HT1080 (cell line): Measurements from ENCODE around the gene TXNRD2. TPM values are rescaled to one million over a fixed set of nuclear protein-coding genes. Genes with fewer than 3 reads are reported as not detected.
"Not testable (repeated sequence)": the region's sequence is repeated elsewhere in the genome, so short reads cannot be mapped to it uniquely, and the experiment has no call there.

ENCODE experiments used
- DNase-seq: peaks from one replicate; pipeline ENCODE4 v3.0.0-alpha.2; 2015; ENCODE audit warnings: low read depth
- total RNA-seq: library from RNA; depleted of rRNA; stranded (reverse); fragments of >200 nt; shearing (Covaris generic); gene quantifications from 2 replicates; pipeline ENCODE4 v1.2.3, GENCODE V29; 2014

Gene TXNRD2
- total RNA-seq, 1 experiment from 2014 or later, result 94.5 TPM

- DNase-seq, result not testable (repeated sequence)
These were observed 15.6 kb downstream of the TXNRD2 start for GRCh38 chr22:19926028-19926427.

DNA sequence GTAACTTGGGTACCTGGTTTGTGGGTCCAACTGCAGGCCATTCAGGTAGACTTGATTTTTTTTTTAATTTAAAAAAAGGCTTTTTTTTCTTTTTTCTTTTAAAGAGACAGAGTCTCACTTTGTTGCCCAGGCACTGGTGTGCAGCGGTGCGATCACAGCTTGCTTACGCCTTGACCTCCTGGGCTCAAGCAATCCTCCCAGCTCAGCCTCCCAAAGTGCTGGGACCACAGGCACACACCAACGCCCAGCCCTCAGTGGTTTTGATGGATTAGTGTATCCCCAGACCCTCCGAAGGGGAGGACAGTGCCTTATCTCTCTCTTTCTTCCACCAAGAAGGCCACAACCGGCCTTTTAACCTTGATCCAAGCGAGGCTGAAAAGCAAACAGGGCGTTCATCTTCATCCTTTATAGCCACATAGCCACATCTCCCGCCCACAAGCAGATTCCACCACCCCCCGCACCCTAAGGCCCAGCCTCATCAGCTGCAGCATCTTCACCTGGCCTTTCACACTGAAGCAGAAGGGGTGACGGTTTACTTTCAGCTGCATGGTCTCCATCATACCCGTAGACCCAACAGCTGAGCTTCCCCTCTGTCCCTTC, 17.6 kb downstream of the TXNRD2 start:
- DNase-seq, result no peak

- no peak for DNase-seq
These were observed 20.0 kb downstream of the TXNRD2 start for GRCh38 chr22:19921544-19922081.

- no peak for DNase-seq
These were observed 21.8 kb downstream of the TXNRD2 start for GRCh38 chr22:19919701-19920363.

GRCh38 chr22:19918332-19919106, 23.1 kb downstream of the TXNRD2 start:
- DNase-seq, result no peak

GRCh38 chr22:19917389-19918138, 24.1 kb downstream of the TXNRD2 start:
- DNase-seq, result no peak

GRCh38 chr22:19916941-19917340, 24.7 kb downstream of the TXNRD2 start:
- DNase-seq, result no peak

DNA sequence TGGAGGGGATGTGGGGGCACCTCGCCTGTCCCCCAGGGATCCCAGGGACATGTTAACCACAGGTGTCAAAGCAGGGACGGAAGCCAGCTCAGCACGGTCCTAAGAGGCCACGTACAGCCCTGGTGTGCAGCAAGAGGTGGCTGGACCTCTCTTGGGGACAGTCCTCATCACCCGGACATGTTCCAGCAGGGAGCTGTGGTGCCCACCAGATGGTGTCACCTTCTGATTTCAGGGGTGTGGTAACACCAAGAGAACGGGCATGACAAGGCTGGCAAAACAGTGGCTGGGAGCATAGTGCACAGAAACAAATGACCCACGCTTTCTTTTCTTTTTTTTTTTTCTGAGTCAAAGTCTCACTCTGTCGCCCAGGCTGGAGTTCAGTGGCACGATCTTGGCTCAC, 25.6 kb downstream of the TXNRD2 start:
- DNase-seq, result no peak

GRCh38 chr22:19915287-19915954, 26.2 kb downstream of the TXNRD2 start:
- DNase-seq, result no peak

- no peak for DNase-seq
These were observed 27.2 kb downstream of the TXNRD2 start for GRCh38 chr22:19914201-19914943.

DNA sequence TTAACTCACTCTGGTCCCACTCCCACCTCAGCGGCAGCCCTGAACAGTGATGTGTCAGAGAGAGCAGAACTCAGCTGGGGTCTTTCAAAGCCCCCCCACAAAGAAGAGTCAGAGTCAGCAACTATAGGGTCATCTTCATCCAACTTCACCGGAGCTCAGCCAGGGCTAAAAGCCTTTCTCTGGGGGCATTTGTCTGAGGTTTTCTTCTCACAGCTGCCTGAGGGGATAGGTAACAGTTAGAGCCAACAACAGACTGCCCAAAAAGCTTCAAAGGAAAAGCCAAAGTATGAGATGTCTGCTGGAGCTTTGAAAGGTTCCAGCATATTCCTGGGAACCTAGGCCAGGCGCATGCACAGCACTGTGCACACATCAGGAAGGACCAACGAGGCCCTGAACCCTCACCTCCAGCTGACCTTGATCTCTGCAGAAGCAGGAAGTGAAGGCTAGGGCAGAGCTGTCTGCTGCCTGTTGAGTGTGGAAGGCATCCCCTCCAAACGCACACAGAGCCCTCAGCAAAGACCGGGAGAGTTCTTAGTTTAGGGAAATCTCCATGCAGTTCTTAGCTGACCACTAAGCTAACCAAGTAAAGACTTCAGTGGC, 28.2 kb downstream of the TXNRD2 start:
- no peak for DNase-seq

DNA sequence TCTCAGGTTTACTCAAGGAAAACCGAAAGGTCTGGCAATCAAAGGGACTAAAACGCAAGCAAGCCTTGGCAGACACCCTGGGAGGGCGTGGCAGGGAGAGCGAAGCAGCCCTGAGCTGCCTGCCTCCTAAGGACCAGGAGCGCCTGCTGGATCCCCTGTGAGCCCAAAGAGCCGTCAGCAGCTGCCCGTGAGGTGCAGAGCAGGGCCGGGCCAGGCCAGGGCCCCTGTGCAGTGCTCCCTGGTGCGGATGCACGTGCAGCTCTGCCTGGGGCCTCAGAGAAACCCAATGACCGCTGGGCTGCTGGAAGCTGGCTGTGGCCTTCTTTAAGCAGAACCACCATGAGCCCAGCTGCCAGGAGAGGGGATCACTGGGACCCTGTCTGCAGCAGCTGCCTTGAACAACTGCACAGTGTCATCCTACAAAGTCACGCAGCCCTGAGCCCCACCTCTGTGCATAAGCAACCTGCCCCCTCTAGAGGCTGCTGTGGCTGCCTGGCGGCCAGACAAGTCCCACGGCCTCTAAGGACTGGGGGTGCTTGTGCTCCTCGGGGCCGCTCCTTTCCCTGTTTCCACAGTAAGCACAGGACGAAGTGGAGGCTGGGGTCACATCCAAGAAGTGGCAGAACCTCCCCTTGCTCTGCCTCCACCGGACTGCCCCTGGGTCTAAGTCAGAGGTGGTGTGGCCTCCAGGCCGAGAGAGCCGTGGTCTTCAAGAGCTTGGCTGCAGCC, 29.2 kb downstream of the TXNRD2 start:
- DNase-seq, result no peak

- no peak for DNase-seq
These were observed 29.9 kb downstream of the TXNRD2 start for GRCh38 chr22:19911540-19912270.

DNA sequence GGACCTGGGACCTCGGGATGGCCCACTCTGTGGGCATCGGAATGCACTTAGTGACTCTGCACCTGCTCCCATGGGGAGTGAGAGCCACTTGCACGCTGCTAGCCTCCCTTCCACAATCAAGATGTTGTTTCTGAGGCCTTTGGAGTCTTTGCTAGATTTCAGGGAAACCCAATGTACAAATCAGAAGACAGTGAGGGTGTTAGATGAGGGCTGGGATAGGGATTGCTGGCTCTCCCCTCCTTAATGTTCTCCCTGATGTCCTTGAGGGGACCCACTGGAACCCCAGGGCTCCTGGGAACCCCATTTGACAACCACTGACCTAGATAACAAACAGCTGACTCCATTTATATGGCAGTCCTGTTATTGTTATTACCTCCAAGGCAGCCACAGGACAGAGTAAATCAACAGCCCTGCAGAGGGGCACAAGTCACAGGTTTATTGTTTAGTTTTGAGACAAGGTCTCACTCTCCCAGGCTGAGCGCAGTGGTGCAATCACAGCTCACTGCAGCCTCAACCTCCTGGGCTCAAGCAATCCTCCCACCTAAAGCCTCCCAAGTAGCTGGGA, 31.4 kb downstream of the TXNRD2 start:
- no peak for DNase-seq

DNA sequence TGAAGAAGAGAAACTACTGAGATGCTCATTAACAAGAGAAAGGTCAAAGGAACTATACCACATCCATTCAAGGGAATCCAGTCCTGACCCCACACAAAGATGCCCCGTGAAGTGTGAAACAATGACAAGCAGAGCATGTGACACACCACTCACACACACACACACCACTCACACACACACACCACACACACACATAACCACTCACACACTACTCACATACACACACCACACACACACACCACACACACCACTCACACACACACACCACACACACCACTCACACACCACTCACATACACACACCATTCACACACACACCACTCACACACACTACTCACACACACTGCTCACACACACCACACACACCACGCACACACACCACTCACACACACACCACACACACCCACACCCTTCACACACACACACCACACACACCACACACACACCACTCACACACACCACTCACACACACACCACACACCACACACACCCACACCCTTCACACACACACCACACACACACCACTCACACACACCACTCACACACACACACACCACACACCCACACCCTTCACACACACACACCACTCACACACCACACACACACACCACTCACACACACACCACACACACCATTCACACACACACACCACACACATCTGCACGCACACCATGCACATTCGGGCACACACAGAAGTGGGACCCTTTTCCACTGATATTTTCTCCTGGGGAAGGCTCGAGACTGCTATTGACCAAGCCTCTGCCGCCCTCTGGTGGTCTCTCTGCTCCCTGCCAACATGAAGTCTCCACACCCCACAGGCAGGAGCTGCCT, 32.1 kb downstream of the TXNRD2 start:
- DNase-seq, result peak; percentile 69

DNA sequence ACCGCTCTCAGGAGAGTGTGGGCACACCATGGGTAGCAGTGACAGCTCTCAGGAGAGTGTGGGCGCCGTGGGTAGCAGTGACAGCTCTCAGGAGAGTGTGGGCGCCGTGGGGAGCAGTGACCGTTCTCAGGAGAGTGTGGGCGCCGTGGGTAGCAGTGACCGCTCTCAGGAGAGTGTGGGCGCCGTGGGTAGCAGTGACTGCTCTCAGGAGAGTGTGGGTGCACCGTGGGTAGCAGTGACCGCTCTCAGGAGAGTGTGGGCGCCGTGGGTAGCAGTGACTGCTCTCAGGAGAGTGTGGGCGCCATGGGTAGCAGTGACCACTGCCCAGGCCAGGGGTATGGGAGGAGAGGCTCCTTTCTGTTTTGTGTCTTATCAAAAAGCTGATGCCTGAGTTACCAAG, 33.7 kb downstream of the TXNRD2 start:
- DNase-seq, result not testable (repeated sequence)

- DNase-seq, result not testable (repeated sequence)
These were observed 34.8 kb downstream of the TXNRD2 start for GRCh38 chr22:19906864-19907263.
